Stimulated activated CD4-positive, alpha-beta T cell treated with anti-CD3 and anti-CD28 coated beads, Interleukin-1b, Interleukin-23, amount 100 ng/mL, for 24 hours (primary cell): Measurements from ENCODE around the gene ARHGEF28.

ENCODE experiments used
- DNase-seq, 4 experiments: peaks; one replicate each; pipeline ENCODE4 v3.0.0-alpha.2; 2020; ENCODE audit warnings: low read depth in 4 of 4, low spot score in 1 of 4

Gene ARHGEF28

DNA sequence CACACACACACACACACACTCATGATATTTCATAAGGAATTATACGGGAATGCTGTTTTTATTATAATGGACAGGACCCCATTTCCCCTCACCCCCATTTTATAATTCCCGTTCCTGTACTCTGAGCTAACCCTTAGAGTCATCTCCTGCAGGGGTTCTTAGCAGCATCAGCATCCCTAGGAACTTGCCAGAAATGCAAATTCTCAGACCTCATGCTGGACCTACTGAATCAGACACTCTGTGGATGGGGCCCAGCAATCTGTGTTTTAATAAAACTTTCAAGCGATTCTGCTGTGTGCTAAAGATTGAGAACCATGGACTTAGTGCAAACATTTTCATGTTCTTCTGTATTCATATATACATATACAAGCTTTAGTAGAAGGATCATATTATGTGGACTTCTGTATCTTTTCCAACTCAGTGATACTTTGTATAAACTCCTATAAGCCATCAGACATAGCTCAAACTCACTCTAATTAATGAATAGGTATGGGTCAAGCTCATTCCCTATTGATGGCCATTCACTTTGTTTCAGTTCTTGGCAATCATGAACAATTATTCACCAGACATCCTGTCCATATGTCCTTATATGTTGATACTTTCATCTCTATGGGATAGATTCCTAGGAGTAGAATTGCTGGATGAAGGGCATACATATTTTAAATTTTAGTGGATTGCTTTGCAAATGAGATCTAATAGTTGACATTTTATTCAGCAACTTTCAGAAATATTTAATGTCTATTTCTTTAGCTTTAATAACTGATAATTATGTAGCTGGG lies 65.5 kb downstream of the ARHGEF28 start:
- no peak for DNase-seq

- DNase-seq, result no peak
Measured at GRCh38 chr5:73692166-73692640, 66.2 kb downstream of the ARHGEF28 start.

DNA sequence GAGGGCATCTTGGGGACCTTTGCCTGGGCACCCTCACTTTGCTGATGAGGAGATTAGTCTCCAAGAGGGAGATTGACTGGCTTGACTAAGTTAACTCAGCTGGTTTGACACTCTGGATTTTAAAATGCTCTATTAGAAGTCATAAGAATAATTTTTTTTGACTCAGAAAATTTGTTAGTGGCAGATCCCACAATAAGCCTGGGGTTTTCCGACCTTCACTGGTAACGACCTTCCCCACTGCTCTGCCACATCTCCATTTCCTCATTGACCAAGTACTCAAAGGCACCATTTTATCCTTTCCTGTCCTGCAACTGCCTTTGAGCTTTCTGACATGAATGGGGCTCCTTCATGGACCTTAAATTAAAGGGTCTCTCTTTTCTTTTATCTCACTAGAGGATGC lies 67.0 kb downstream of the ARHGEF28 start:
- DNase-seq, result no peak

- DNase-seq, result no peak
Measured at GRCh38 chr5:73693573-73694061, 67.6 kb downstream of the ARHGEF28 start.

- DNase-seq, result no peak
Measured at GRCh38 chr5:73694089-73694488, 68.1 kb downstream of the ARHGEF28 start.

DNA sequence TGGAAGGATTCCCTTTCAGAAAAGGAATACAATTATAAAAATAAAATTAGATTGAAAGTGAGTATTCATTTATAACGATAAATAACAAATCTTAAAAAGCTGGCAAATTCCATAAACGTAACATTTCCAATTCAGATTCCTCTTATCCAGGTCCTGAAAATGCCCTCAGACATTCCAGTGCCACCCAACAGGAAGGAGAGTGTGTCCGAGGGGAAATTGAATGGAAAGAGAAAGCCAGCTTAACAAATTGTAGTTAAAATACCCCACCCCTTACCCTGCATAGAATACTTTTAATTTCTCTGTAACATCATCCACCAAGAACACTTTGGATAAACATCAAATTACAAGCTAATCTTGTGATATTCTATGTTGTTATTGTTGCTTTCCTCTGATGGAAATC lies 72.0 kb downstream of the ARHGEF28 start:
- no peak for DNase-seq

- DNase-seq, result no peak
Measured at GRCh38 chr5:73701566-73701965, 75.6 kb downstream of the ARHGEF28 start.

DNA sequence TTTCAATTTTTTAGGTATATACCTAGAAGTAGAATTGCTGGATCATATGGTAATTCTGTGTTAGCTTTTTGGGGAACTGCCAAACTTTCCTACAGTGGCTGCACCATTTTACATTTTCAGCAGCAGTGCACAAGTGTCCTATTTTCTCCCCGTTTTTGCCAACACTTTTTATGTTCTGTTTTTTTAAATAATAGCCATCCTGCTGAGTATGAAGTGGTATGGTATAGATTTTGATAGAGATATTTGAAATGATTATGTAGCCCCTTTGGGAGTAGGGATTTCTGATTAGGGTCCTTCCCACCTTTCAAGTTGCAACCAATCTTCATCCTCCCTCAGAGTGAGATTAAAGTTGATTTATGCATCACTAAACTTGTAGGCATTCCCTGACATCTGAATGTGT lies 76.5 kb downstream of the ARHGEF28 start:
- no peak for DNase-seq

GRCh38 chr5:73702951-73703350 lies 77.0 kb downstream of the ARHGEF28 start:
- no peak for DNase-seq

- no peak for DNase-seq
Measured at GRCh38 chr5:73705364-73705763, 79.4 kb downstream of the ARHGEF28 start.

DNA sequence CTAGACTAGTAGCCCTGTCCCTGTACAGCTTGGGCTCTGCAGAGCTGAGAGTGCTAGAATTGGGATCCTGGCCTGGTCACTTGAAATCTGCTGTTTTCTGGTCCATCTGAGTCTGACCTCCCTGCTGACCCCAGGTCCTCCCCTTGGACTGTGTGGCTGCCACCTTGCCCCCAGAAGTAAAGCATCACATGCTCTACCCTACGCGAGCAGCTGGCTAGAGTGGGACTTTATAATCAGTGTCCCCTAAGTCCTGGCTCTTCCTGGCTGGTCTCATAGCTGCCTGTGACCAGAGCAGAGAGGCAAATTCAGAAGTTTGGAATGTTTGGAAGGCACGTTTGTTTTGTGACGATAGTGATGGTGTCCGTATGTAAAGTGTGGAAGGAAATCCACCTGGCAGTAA lies 81.0 kb downstream of the ARHGEF28 start:
- DNase-seq, result no peak

- DNase-seq, result no peak
Measured at GRCh38 chr5:73709536-73710129, 83.6 kb downstream of the ARHGEF28 start.

DNA sequence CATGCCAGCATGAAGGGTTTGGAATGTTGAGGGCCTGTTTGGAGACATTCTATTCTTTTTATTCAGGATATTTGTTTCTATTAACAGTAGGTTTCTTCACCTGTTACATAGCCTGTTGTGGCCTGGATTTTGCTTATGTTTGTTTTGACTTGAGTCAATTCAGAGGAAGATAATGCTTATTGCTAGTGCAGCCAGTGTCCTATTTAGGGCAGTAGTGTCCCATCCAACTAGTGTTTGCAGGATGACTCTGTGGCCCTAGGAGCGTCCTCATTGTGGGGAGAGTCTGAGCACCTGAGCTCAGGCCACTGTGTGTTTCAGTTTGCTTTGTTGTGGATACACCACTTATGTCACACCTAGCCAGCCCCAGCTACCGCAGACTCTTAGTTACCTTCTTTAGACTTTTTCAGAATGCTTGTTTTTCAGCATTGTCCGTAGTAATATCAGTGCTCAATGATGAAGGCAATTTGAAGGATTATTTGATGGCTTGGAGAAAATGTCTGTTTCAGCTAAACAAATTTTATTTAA lies 90.3 kb downstream of the ARHGEF28 start:
- DNase-seq, result no peak

GRCh38 chr5:73718762-73719161 lies 92.8 kb downstream of the ARHGEF28 start:
- no peak for DNase-seq

- no peak for DNase-seq
Measured at GRCh38 chr5:73719632-73720031, 93.6 kb downstream of the ARHGEF28 start.

DNA sequence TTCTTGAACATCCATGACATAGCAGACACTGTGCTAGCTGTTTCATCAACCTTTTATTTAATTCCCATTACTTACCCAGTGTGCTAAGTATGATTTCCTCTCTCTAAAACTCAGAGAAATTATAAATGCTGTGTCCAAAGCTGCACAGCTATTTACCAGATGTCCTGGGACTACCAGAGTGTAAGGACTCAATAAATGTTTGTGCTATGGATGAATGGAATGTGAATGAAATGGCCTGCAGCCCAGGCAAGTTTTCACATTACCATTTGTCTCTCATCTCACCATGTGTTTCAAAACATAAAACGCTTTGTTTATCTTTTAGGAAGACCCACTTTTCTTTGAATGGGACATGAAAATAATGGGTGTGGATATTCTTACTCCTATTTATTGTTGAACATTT lies 96.2 kb downstream of the ARHGEF28 start:
- DNase-seq, result no peak

- DNase-seq, result no peak
Measured at GRCh38 chr5:73726071-73726470, 100.1 kb downstream of the ARHGEF28 start.

DNA sequence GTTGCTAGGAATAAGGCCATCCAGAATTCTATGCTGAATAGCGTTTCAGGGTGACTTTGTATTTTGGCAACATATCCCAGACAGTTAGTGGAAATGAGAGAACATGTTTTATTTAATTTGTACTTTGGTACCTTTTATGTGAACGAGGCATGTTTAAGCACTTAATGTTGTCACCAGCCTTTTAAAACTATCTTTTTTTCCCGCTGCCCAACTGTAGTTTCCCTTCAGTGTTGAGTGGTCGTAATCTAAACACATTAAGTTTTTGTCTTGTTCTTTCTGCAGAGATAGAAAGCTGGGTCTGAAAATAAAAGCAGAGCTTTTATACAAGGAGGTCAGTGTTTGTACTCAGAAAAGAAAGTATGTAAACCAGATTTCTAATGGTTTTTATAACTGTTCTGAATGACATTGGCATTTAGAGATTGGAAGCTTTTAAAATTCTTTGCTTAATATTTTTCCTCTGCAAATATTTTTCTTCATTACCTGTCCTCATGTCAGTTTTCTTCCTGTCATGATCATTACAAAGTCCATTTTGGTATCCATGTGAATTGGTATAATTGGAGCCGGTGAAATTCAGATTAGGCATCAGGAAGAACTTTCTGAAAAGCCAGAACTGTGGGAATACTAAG lies 100.7 kb downstream of the ARHGEF28 start:
- DNase-seq, result no peak

GRCh38 chr5:73727470-73727869 lies 101.5 kb downstream of the ARHGEF28 start:
- no peak for DNase-seq

DNA sequence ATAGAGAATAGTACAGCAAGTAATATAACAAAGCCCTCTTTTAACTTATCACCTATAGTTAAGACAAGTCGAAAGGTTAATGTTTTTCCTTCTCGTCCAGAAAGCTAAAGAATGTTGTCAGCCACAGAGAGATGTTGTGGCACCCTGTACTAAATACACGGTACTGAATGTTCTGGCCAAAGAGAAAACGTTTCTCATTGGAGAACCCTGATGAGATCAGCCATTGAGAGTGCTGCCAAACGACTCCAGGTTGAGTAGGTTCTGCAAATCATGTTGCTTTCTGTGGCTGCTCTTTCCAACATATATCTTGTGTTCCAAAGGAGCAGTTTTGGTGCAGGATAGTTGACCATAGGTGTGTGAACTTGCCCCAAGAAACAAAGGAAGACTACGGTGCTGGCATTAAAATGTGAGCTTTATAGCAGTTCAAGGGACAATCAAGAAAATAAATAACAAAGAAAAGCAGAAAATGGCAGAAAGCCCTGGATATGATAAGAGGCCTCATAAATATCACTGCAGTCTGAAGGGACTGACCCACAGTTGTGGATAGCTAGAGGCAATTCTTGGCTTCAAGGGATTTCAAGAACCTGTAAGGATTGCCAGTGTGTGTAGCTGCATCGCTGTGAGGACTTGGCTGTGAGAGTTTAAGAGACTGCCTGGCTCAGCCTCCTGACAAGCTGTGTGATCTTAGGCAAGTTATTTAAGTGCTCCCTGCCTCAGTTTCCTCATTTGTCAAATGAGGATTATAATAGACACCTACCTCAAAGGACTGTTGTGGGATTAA lies 102.7 kb downstream of the ARHGEF28 start:
- no peak for DNase-seq

GRCh38 chr5:73729329-73729728 lies 103.3 kb downstream of the ARHGEF28 start:
- no peak for DNase-seq
